Measurements from ENCODE around the gene GSAP.
"Not testable (repeated sequence)": the region's sequence is repeated elsewhere in the genome, so short reads cannot be mapped to it uniquely, and the experiment has no call there.

- not testable (repeated sequence) for TF ChIP-seq ZSCAN18 (CRISPR knock-in tag; IDR thresholded peaks at IDR 0.05); NFATC4 (CRISPR knock-in tag; IDR thresholded peaks at IDR 0.05); E2F1 (CRISPR knock-in tag; IDR thresholded peaks at IDR 0.05); CREB1 (CRISPR knock-in tag; IDR thresholded peaks at IDR 0.05); CTCF (IDR thresholded peaks at IDR 0.05); NR1H2 (CRISPR knock-in tag; IDR thresholded peaks at IDR 0.05); ZNF317 (CRISPR knock-in tag; IDR thresholded peaks at IDR 0.05; ENCODE audit: borderline replicate concordance, low read depth); MAX (CRISPR knock-in tag; IDR thresholded peaks at IDR 0.05); JUN (CRISPR knock-in tag; IDR thresholded peaks at IDR 0.05); TCF7 (CRISPR knock-in tag; IDR thresholded peaks at IDR 0.05; ENCODE audit: low read depth)
These were observed 47.5 kb upstream of the GSAP start for GRCh38 chr7:77463632-77464031.
